IMR-90 (cell line): Measurements from ENCODE around the gene PSMG3.

Experiments used
- BHLHE40 ChIP-seq: fragments of 150-350 bp; IDR thresholded peaks from 2 replicates; pipeline ENCODE4 v1.6.1; 2016; ENCODE audit warnings: mild to moderate bottlenecking, low read depth, low read length
- CEBPB ChIP-seq: IDR thresholded peaks from 2 replicates; pipeline ENCODE4 v1.6.1; 2012; ENCODE audit warnings: low read depth, low read length, improper control_type of control experiment
- CHD1 ChIP-seq: IDR thresholded peaks from 2 replicates; pipeline ENCODE4 v1.6.1; 2012; ENCODE audit warnings: low read depth, low read length, improper control_type of control experiment
- MAFK ChIP-seq: IDR thresholded peaks from 2 replicates; pipeline ENCODE4 v1.6.1; 2012; ENCODE audit warnings: low read depth, low read length, improper control_type of control experiment
- MAZ ChIP-seq: IDR thresholded peaks from 2 replicates; pipeline ENCODE4 v1.6.1; 2012; ENCODE audit warnings: low read depth, mild to moderate bottlenecking, low read length, improper control_type of control experiment, moderate library complexity, borderline replicate concordance
- MXI1 ChIP-seq: IDR thresholded peaks from 2 replicates; pipeline ENCODE4 v1.6.1; 2012; ENCODE audit warnings: low read depth, mild to moderate bottlenecking, low read length, moderate library complexity, borderline replicate concordance
- POLR2A ChIP-seq: IDR thresholded peaks from 2 replicates; pipeline ENCODE4 v1.6.1; 2012; ENCODE audit warnings: mild to moderate bottlenecking, low read depth, low read length
- RCOR1 ChIP-seq: IDR thresholded peaks from 2 replicates; pipeline ENCODE4 v1.6.1; 2012; ENCODE audit warnings: mild to moderate bottlenecking, low read length, improper control_type of control experiment; ENCODE audit not compliant: insufficient replicate concordance
- RFX5 ChIP-seq: IDR thresholded peaks from 2 replicates; pipeline ENCODE4 v1.8.0; 2012; ENCODE audit warnings: low read depth, mild to moderate bottlenecking, low read length, moderate library complexity
- SMC3 ChIP-seq: fragments of 150-350 bp; IDR thresholded peaks from 2 replicates; pipeline ENCODE4 v1.6.1; 2016; ENCODE audit warnings: low read depth, mild to moderate bottlenecking, antibody characterized with exemption, low read length, moderate library complexity
- TF ChIP-seq, protein P1 (sequence below): conservative IDR thresholded peaks from 2 replicates; pipeline ENCODE4 v1.5.1; 2012; ENCODE audit warnings: mild to moderate bottlenecking, low read depth, low read length, improper control_type of control experiment
- TF ChIP-seq, protein P2 (sequence below): fragments of 150-350 bp; IDR thresholded peaks from 2 replicates; pipeline ENCODE4 v1.6.1; 2017; ENCODE audit warnings: mild to moderate bottlenecking, antibody characterized with exemption, low read length, low read depth

DNA sequence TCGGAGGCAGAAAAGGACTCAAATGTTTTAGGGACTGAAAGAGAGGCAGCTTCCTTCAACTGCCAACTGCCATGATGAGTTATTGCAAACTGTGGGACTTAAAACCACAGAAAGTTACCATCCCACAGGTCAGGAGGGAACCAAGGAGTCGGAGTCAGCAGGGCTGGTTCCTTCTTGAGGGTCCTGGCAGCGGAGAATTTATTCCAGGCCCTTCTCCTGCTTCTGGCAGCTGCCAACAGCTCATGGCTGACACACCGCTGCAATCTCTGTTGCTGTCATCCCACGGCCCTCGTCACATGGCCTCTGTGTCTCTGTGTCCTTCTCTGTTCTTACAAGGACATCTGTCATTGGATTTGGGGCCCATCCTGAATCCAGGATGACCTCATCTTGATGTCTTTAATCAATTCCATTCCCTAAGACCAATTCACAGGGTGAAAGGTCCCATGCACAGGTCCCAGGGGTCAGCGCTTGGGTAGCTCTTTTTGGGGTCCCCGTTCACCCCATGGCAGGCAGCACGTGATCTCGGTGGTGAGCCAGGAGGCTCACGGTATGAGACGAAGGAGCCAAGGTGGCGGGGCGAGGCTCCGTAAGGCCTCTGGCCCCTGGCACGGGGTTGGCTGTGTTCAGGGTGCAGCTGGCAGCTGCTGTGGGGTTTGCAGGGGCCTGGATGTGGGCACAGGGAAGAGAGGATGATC lies 27.4 kb upstream of the PSMG3 start:
- TF ChIP-seq CHD1, result no peak
- TF ChIP-seq, protein P1, sequence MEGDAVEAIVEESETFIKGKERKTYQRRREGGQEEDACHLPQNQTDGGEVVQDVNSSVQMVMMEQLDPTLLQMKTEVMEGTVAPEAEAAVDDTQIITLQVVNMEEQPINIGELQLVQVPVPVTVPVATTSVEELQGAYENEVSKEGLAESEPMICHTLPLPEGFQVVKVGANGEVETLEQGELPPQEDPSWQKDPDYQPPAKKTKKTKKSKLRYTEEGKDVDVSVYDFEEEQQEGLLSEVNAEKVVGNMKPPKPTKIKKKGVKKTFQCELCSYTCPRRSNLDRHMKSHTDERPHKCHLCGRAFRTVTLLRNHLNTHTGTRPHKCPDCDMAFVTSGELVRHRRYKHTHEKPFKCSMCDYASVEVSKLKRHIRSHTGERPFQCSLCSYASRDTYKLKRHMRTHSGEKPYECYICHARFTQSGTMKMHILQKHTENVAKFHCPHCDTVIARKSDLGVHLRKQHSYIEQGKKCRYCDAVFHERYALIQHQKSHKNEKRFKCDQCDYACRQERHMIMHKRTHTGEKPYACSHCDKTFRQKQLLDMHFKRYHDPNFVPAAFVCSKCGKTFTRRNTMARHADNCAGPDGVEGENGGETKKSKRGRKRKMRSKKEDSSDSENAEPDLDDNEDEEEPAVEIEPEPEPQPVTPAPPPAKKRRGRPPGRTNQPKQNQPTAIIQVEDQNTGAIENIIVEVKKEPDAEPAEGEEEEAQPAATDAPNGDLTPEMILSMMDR, result no peak
- no peak for TF ChIP-seq POLR2A
- no peak for TF ChIP-seq MAZ
- TF ChIP-seq SMC3, result no peak
- TF ChIP-seq, protein P2, sequence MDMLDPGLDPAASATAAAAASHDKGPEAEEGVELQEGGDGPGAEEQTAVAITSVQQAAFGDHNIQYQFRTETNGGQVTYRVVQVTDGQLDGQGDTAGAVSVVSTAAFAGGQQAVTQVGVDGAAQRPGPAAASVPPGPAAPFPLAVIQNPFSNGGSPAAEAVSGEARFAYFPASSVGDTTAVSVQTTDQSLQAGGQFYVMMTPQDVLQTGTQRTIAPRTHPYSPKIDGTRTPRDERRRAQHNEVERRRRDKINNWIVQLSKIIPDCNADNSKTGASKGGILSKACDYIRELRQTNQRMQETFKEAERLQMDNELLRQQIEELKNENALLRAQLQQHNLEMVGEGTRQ, result no peak
- no peak for TF ChIP-seq RCOR1
- no peak for TF ChIP-seq CEBPB
- no peak for TF ChIP-seq MXI1
- TF ChIP-seq RFX5, result no peak
- no peak for TF ChIP-seq BHLHE40
- TF ChIP-seq MAFK, result no peak
